Upper lobe of left lung (tissue), 6 donors: Measurements from ENCODE around the gene RHO. TPM values are rescaled to one million over a fixed set of nuclear protein-coding genes. Genes with fewer than 3 reads are reported as not detected.

Source experiments
- ATAC-seq, 2 donors: fragments of 200-7000 bp; cut with Tn5 transposase; one replicate each; pipeline ENCODE4 v1.9.1; 2022; ENCODE audit warnings: mild to moderate bottlenecking in 2 of 2, moderate library complexity in 2 of 2; ENCODE audit not compliant: low FRiP score in 2 of 2
- DNase-seq, 2 donors: peaks; one replicate each; pipeline ENCODE4 v3.0.0-alpha.2; 2019 to 2020
- H3K27ac ChIP-seq, 4 donors: fragments of 200-600 bp; sonication (generic); one replicate each; pipeline ENCODE4 v1.5.1; 2016 to 2019
- H3K27me3 ChIP-seq, 4 donors: fragments of 200-600 bp; sonication (generic); one replicate each; pipeline ENCODE4 v1.5.1; 2017 to 2019
- H3K36me3 ChIP-seq, 4 donors: fragments of 200-600 bp; sonication (generic); one replicate each; pipeline ENCODE4 v1.5.1; 2016 to 2019
- H3K4me1 ChIP-seq, 4 donors: fragments of 200-600 bp; sonication (generic); one replicate each; pipeline ENCODE4 v1.5.1; 2018 to 2019
- H3K4me3 ChIP-seq, 4 donors: fragments of 200-600 bp; sonication (generic); one replicate each; pipeline ENCODE4 v1.5.1; 2017 to 2019; ENCODE audit warnings: mild to moderate bottlenecking in 2 of 4, moderate library complexity in 1 of 4
- H3K9me3 ChIP-seq, 4 donors: fragments of 200-600 bp; sonication (generic); one replicate each; pipeline ENCODE4 v1.5.1; 2018 to 2019
- CTCF ChIP-seq, 6 experiments: fragments of 450-650 bp in 4 of 6; fragments of 200-600 bp in 2 of 6; sonication (generic) in 2 of 6; IDR thresholded peaks; one replicate each; pipeline ENCODE4 v1.5.1; 2016 to 2019; ENCODE audit warnings: antibody characterized with exemption in 6 of 6
- EP300 ChIP-seq, 4 donors: sonication (generic); formaldehyde crosslinking; IDR thresholded peaks; one replicate each; pipeline ENCODE4 v1.5.1; 2017; ENCODE audit warnings: antibody characterized with exemption in 4 of 4, control low read depth in 2 of 4
- POLR2A ChIP-seq, 4 donors: fragments of 450-650 bp; IDR thresholded peaks; one replicate each; pipeline ENCODE4 v1.5.1; 2016 to 2017; ENCODE audit warnings: antibody characterized with exemption in 4 of 4, mild to moderate bottlenecking in 2 of 4
- POLR2AphosphoS5 ChIP-seq, 2 donors: sonication (generic); formaldehyde crosslinking; IDR thresholded peaks; one replicate each; pipeline ENCODE4 v1.5.1; 2017; ENCODE audit warnings: antibody characterized with exemption in 2 of 2
- WGBS, 2 donors: methylation state at CpG; one replicate each; pipeline ENCODE4 v1.1.5; 2017 to 2018; 5-methylcytosine and 5-hydroxymethylcytosine counted together
- total RNA-seq, 6 donors: library from RNA; depleted of rRNA in 4 of 6; stranded (reverse); fragments of >200 nt in 4 of 6; gene quantifications; one replicate each; pipeline versions ENCODE4 v1.1.0 to v1.2.1, GENCODE V29; 2016 to 2021
- donor health status: DM: no; HTN: no; CAD: no; lungs with moderate emphysema.
- donor health status: DM: no; HTN: yes; CAD: no; lungs with severe emphysema.

The RHO gene
- total RNA-seq, 6 donors from 2014 or later: not detected

GRCh38 chr3:129526121-129526900 lies 2.1 kb upstream of the RHO start:
- Histone ChIP-seq H3K4me1 (peaks cover 7 to 18% (median 8%) of the 10 kb centered on the region in 4 donors), H3K36me3 (no peaks in the 10 kb centered on the region), H3K9me3 (no peaks in the 10 kb centered on the region), H3K4me3 (no peak overlapping the region), H3K27ac (peak overlapping the region in 2 of 4 donors; percentile 28 to 41), H3K27me3 (no peaks in the 10 kb centered on the region)
- TF ChIP-seq POLR2AphosphoS5 (IDR thresholded peaks at IDR 0.05): no peak
- TF ChIP-seq POLR2A (IDR thresholded peaks at IDR 0.05): no peak
- no peak for TF ChIP-seq CTCF (IDR thresholded peaks at IDR 0.05)
- TF ChIP-seq EP300 (IDR thresholded peaks at IDR 0.05): no peak
- 79 to 80% methylated on average over 6 to 12 of the region's 12 CpGs for WGBS, 2 donors
- ATAC-seq (peak in 1 of 2 donors; percentile 74), DNase-seq (peak in 1 of 2 donors; percentile 47)

- DNase-seq: no peak
- no peaks in the 10 kb centered on the region for H3K36me3 ChIP-seq
- H3K27ac ChIP-seq: no peak overlapping the region
- H3K9me3 ChIP-seq: no peaks in the 10 kb centered on the region
- ATAC-seq: no peak
- no peak overlapping the region for H3K4me3 ChIP-seq
- H3K27me3 ChIP-seq: no peaks in the 10 kb centered on the region
- H3K4me1 ChIP-seq: peaks cover 7 to 18% (median 8%) of the 10 kb centered on the region in 4 donors
- no peak for TF ChIP-seq POLR2A (IDR thresholded peaks at IDR 0.05)
- TF ChIP-seq CTCF (IDR thresholded peaks at IDR 0.05): no peak
- no peak for TF ChIP-seq POLR2AphosphoS5 (IDR thresholded peaks at IDR 0.05)
- TF ChIP-seq EP300 (IDR thresholded peaks at IDR 0.05): no peak
- WGBS, 2 donors: 93 to 96% methylated on average over 9 to 11 of the region's 11 CpGs
Measured at GRCh38 chr3:129527262-129527661, 1.2 kb upstream of the RHO start.

- H3K27me3 ChIP-seq: no peaks in the 10 kb centered on the region
- peaks cover 7 to 18% (median 8%) of the 10 kb centered on the region in 4 donors for H3K4me1 ChIP-seq
- no peak overlapping the region for H3K4me3 ChIP-seq
- no peaks in the 10 kb centered on the region for H3K9me3 ChIP-seq
- DNase-seq (no peak), ATAC-seq (no peak)
- WGBS, 2 donors: 72 to 76% methylated on average over 11 to 12 of the region's 12 CpGs
- TF ChIP-seq CTCF (IDR thresholded peaks at IDR 0.05) (no peak), POLR2A (IDR thresholded peaks at IDR 0.05) (no peak), POLR2AphosphoS5 (IDR thresholded peaks at IDR 0.05) (no peak), EP300 (IDR thresholded peaks at IDR 0.05) (no peak)
- no peak overlapping the region for H3K27ac ChIP-seq
- no peaks in the 10 kb centered on the region for H3K36me3 ChIP-seq
Measured at GRCh38 chr3:129529436-129530210, 1.2 kb downstream of the RHO start.

GRCh38 chr3:129530251-129530791 lies 1.9 kb downstream of the RHO start:
- no peaks in the 10 kb centered on the region for H3K36me3 ChIP-seq
- no peaks in the 10 kb centered on the region for H3K27me3 ChIP-seq
- TF ChIP-seq POLR2A (IDR thresholded peaks at IDR 0.05) (no peak), EP300 (IDR thresholded peaks at IDR 0.05) (no peak), CTCF (IDR thresholded peaks at IDR 0.05) (no peak), POLR2AphosphoS5 (IDR thresholded peaks at IDR 0.05) (no peak)
- no peaks in the 10 kb centered on the region for H3K9me3 ChIP-seq
- H3K4me1 ChIP-seq: peaks cover 7 to 18% (median 8%) of the 10 kb centered on the region in 4 donors
- H3K27ac ChIP-seq: no peak overlapping the region
- H3K4me3 ChIP-seq: no peak overlapping the region
- DNase-seq (no peak), ATAC-seq (no peak)
- WGBS, 2 donors: 38 to 44% methylated on average over 6 of the region's 6 CpGs
